Esophagus squamous epithelium (tissue), 4 donors: ENCODE measurements around the gene WFIKKN1.

Experiments used
- CTCF ChIP-seq, 6 experiments: fragments of 450-650 bp in 4 of 6; fragments of 200-600 bp in 2 of 6; sonication (generic) in 2 of 6; IDR thresholded peaks; one replicate each; pipeline ENCODE4 v1.5.1; 2016 to 2019; ENCODE audit warnings: antibody characterized with exemption in 6 of 6, mild to moderate bottlenecking in 4 of 6, moderate library complexity in 4 of 6
- POLR2A ChIP-seq, 4 donors: fragments of 450-650 bp; IDR thresholded peaks; one replicate each; pipeline ENCODE4 v1.6.1; 2017; ENCODE audit warnings: antibody characterized with exemption in 4 of 4, mild to moderate bottlenecking in 4 of 4, moderate library complexity in 3 of 4

DNA sequence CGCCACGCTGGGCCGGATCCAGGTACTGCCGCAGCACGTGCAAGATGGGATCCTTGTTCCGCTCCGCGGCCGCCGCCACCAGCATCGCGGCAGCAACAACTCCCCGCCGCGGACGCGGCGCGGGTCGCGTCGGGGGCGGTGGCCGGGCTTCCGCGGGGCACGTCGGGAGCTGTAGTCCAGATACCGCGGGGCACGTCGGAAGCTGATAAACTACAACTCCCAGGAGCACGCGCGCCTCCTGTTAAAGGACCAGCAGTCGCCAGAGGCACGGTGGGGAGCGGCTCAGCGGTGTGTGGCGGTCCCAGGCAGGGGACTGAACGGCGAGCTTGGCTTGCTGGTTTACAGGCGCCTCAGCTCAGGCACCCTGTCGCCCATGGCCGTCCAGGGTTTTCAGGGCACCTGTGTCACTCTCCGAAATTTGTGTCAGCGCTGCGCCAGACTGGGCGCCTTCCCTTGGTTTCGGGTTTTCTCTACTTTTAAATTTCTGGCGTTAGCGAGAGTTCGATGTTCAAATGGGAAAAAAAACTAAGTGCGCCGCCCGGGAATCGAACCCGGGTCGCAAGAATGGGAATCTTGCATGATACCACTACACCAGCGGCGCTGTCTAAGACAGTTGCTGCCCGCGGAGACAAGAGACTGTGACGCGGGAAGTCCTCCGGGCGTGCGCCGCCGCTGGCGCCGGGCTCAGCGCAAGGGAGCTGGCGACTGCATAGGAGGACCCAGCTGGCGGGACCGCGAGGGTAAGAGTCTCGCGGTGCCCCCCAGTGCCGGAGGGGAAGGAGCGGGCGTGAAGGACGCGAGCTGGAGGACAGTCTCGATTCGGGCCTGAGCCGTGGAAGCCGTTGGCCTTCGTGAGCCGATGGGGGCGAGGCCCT, 5.7 kb downstream of the WFIKKN1 start, which contains the start of gene METTL26:
- TF ChIP-seq CTCF (IDR thresholded peaks at IDR 0.05) (peak in 3 of 6 experiments; percentile 24 to 42 (median 28)), POLR2A (IDR thresholded peaks at IDR 0.05) (peak in 2 of 4 donors; percentile 55 to 66)
